C4-2B (cell line): ENCODE measurements around the gene ACE.

ENCODE experiments used
- CTCF ChIP-seq: fragments of 450-650 bp; conservative IDR thresholded peaks from 2 replicates; pipeline ENCODE4 v1.5.1; 2017; ENCODE audit warnings: mild to moderate bottlenecking
- ZFX ChIP-seq: fragments of 450-650 bp; IDR thresholded peaks from 2 replicates; pipeline ENCODE4 v1.6.1; 2017

- TF ChIP-seq CTCF (no peak), ZFX (no peak)
Observed at GRCh38 chr17:63544467-63545301, 67.8 kb downstream of the ACE start.
